K562 (cell line): ENCODE data around the gene ATP6V0D1. TPM values are rescaled to one million over a fixed set of nuclear protein-coding genes. Genes with fewer than 3 reads are reported as not detected.

Source experiments
- CBFB ChIP-seq: sonication (generic); formaldehyde crosslinking; IDR thresholded peaks from 2 replicates; pipeline ENCODE4 v1.4.0; 2020; ENCODE audit warnings: mild to moderate bottlenecking, missing genetic modification reagents
- LEF1 ChIP-seq: fragments of 450-650 bp; IDR thresholded peaks from 2 replicates; pipeline ENCODE4 v1.6.1; 2016; ENCODE audit warnings: mild to moderate bottlenecking
- SLC30A9 ChIP-seq: fragments of 250-450 bp; sonication (Bioruptor Pico); IDR thresholded peaks from 2 replicates; pipeline ENCODE4 v1.8.0; 2022; ENCODE audit warnings: mild to moderate bottlenecking, moderate library complexity
- SREBF2 ChIP-seq: sonication (generic); formaldehyde crosslinking; IDR thresholded peaks from 2 replicates; pipeline ENCODE4 v1.4.0; 2020; ENCODE audit warnings: mild to moderate bottlenecking, missing genetic modification reagents
- TBP ChIP-seq: optimal IDR thresholded peaks from 2 replicates; pipeline ENCODE3; 2011; ENCODE audit warnings: low read depth, low read length, improper control_type of control experiment
- ZFP36 ChIP-seq: fragments of 150-350 bp; IDR thresholded peaks from 2 replicates; pipeline ENCODE4 v1.6.1; 2018; ENCODE audit warnings: low read length, low read depth; ENCODE audit not compliant: partially characterized antibody
- ZNF699 ChIP-seq: fragments of 250-450 bp; sonication (Bioruptor Pico); IDR thresholded peaks from 2 replicates; pipeline ENCODE4 v1.8.0; 2021; ENCODE audit warnings: mild to moderate bottlenecking, moderate library complexity; ENCODE audit not compliant: insufficient replicate concordance
- ZNF75A ChIP-seq: fragments of 450-650 bp; formaldehyde crosslinking; IDR thresholded peaks from 2 replicates; pipeline ENCODE4 v1.4.0; 2020; ENCODE audit warnings: mild to moderate bottlenecking
- polyA plus RNA-seq, 8 experiments: library from polyadenylated mRNA; depleted of rRNA in 4 of 8; stranded (reverse) in 5 of 8; unstranded in 3 of 8; fragments of >200 nt; fragmentation: Nextera tagmentation in 2 of 8; fragmentation: Illumina TruSeq in 1 of 8; extraction: Ambion mirVana in 2 of 8; extraction: Trizol in 1 of 8; gene quantifications; 2 replicates each; pipeline versions ENCODE4 v1.2.1 to v1.2.3, GENCODE V29; 2011 to 2014; ENCODE audit warnings: inconsistent platforms in 1 of 8, missing spikeins in 1 of 8
- total RNA-seq, 7 experiments: library from RNA; depleted of rRNA in 6 of 7; stranded (reverse); fragments of >200 nt in 6 of 7; fragmentation: Illumina TruSeq in 2 of 7; extraction: Trizol in 2 of 7; gene quantifications; 2 replicates each; pipeline versions ENCODE4 v1.2.1 to v1.2.3, GENCODE V29; 2011 to 2021; ENCODE audit warnings: low replicate concordance in 1 of 7
- TF ChIP-seq, protein P1 (sequence below): sonication (generic); formaldehyde crosslinking; IDR thresholded peaks from 2 replicates; pipeline ENCODE4 v1.8.1; 2023; ENCODE audit warnings: mild to moderate bottlenecking, missing genetic modification reagents, moderate library complexity
- TF ChIP-seq, protein P2 (sequence below): fragments of 200-400 bp; formaldehyde crosslinking; IDR thresholded peaks from 2 replicates; pipeline ENCODE4 v1.6.1; 2017; ENCODE audit warnings: mild to moderate bottlenecking, low read depth, low read length, moderate library complexity
- TF ChIP-seq, protein P3 (sequence below), 2 experiments: fragments of 450-650 bp; conservative IDR thresholded peaks; 2 replicates each; pipeline ENCODE4 v1.6.1; 2017; ENCODE audit warnings: mild to moderate bottlenecking in 2 of 2, moderate library complexity in 2 of 2
- TF ChIP-seq, protein P4 (sequence below): sonication (generic); formaldehyde crosslinking; IDR thresholded peaks from 2 replicates; pipeline ENCODE4 v1.8.0; 2022; ENCODE audit warnings: missing genetic modification reagents, mild to moderate bottlenecking, moderate library complexity, borderline replicate concordance

Gene ATP6V0D1
- total and polyA plus RNA-seq, 9 of the 15 experiments (the other 6 are each of a cell fraction or from before 2014, with no cell fraction given): 23.2 to 69.7 (median 45.6) TPM

DNA sequence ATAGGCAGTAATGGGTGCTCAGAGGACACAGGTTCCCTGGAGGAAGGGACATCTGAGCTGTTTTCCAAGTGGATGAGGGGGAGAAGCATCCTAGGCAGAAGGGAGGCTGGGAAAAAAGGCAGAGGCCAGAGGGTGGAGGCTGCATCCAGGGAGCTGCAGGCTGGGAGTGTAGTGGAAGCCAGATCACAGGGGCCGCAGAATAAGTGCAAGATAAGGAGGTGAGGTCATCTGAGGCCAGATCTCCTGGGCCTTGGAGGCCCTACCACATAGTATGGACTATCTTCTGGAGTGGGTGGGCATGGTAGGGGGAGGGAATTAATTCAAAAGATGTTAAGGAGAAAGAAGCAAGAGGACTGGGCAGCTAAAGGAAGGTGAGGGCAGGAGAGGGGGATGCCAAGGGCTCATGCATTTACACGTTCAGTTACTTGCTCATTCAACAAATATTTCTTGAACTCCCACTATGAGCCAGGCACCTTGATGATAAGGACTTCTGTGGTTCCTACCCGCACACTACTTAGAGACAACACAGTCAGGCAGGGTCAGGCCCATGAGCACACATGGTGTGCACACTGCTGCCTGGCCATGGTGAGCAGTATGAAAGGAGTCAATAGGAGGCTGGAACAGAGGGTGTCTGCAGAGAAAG lies 45.3 kb upstream of the ATP6V0D1 start (continued):
- TF ChIP-seq, protein P1, sequence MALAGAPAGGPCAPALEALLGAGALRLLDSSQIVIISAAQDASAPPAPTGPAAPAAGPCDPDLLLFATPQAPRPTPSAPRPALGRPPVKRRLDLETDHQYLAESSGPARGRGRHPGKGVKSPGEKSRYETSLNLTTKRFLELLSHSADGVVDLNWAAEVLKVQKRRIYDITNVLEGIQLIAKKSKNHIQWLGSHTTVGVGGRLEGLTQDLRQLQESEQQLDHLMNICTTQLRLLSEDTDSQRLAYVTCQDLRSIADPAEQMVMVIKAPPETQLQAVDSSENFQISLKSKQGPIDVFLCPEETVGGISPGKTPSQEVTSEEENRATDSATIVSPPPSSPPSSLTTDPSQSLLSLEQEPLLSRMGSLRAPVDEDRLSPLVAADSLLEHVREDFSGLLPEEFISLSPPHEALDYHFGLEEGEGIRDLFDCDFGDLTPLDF (CRISPR knock-in tag): no peak
- TF ChIP-seq TBP (peak; percentile 25), SLC30A9 (CRISPR knock-in tag) (no peak), ZNF699 (CRISPR knock-in tag) (no peak), CBFB (peak; percentile 64; the same call in 1 of the 2 replicates), LEF1 (no peak; the same call in 1 of the 2 replicates), SREBF2 (CRISPR knock-in tag) (no peak), ZFP36 (no peak), ZNF75A (no peak)
- TF ChIP-seq, protein P2, sequence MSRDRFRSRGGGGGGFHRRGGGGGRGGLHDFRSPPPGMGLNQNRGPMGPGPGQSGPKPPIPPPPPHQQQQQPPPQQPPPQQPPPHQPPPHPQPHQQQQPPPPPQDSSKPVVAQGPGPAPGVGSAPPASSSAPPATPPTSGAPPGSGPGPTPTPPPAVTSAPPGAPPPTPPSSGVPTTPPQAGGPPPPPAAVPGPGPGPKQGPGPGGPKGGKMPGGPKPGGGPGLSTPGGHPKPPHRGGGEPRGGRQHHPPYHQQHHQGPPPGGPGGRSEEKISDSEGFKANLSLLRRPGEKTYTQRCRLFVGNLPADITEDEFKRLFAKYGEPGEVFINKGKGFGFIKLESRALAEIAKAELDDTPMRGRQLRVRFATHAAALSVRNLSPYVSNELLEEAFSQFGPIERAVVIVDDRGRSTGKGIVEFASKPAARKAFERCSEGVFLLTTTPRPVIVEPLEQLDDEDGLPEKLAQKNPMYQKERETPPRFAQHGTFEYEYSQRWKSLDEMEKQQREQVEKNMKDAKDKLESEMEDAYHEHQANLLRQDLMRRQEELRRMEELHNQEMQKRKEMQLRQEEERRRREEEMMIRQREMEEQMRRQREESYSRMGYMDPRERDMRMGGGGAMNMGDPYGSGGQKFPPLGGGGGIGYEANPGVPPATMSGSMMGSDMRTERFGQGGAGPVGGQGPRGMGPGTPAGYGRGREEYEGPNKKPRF: no peak
- TF ChIP-seq, protein P3, sequence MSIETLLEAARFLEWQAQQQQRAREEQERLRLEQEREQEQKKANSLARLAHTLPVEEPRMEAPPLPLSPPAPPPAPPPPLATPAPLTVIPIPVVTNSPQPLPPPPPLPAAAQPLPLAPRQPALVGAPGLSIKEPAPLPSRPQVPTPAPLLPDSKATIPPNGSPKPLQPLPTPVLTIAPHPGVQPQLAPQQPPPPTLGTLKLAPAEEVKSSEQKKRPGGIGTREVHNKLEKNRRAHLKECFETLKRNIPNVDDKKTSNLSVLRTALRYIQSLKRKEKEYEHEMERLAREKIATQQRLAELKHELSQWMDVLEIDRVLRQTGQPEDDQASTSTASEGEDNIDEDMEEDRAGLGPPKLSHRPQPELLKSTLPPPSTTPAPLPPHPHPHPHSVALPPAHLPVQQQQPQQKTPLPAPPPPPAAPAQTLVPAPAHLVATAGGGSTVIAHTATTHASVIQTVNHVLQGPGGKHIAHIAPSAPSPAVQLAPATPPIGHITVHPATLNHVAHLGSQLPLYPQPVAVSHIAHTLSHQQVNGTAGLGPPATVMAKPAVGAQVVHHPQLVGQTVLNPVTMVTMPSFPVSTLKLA (conservative IDR thresholded peaks at IDR 0.05): peak in 1 of 2 experiments; percentile 46; a peak in 2 of 4 replicates
- TF ChIP-seq, protein P4, sequence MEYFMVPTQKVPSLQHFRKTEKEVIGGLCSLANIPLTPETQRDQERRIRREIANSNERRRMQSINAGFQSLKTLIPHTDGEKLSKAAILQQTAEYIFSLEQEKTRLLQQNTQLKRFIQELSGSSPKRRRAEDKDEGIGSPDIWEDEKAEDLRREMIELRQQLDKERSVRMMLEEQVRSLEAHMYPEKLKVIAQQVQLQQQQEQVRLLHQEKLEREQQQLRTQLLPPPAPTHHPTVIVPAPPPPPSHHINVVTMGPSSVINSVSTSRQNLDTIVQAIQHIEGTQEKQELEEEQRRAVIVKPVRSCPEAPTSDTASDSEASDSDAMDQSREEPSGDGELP (CRISPR knock-in tag): peak; percentile 0; the same call in 1 of the 2 replicates
